GM19239 (cell line): ENCODE data around the gene SLC5A6.
"Not testable (repeated sequence)": the region's sequence is repeated elsewhere in the genome, so short reads cannot be mapped to it uniquely, and the experiment has no call there.

ENCODE experiments used
- DNase-seq: peaks from one replicate; pipeline ENCODE4 v3.0.0; 2011; ENCODE audit warnings: low spot score; ENCODE audit not compliant: insufficient read length
- FAIRE-seq: peaks from 2 replicates; lab custom pipeline; 2011; peaks lifted over from hg19 to GRCh38; lab: Jason Lieb, UNC

Gene SLC5A6

GRCh38 chr2:27208486-27209050, 3.5 kb downstream of the SLC5A6 start:
- FAIRE-seq (no peak), DNase-seq (no peak)

- FAIRE-seq (no peak), DNase-seq (no peak)
Observed at GRCh38 chr2:27206346-27206745, 5.7 kb downstream of the SLC5A6 start.

GRCh38 chr2:27205206-27205605, 6.9 kb downstream of the SLC5A6 start:
- FAIRE-seq (no peak), DNase-seq (no peak)

- FAIRE-seq (no peak), DNase-seq (no peak)
Observed at GRCh38 chr2:27204566-27204965, 7.5 kb downstream of the SLC5A6 start.

- no peak for DNase-seq
- FAIRE-seq = no peak
Observed at GRCh38 chr2:27203741-27204140, 8.3 kb downstream of the SLC5A6 start.

GRCh38 chr2:27202854-27203253, 9.2 kb downstream of the SLC5A6 start:
- FAIRE-seq = no peak
- DNase-seq = no peak

GRCh38 chr2:27201675-27202074, 10.4 kb downstream of the SLC5A6 start:
- no peak for DNase-seq

GRCh38 chr2:27199241-27199640, 12.8 kb downstream of the SLC5A6 start:
- FAIRE-seq = no peak
- no peak for DNase-seq

More at GRCh38 chr2:27201675-27202074, 10.4 kb downstream of the SLC5A6 start:
- FAIRE-seq = no peak

- no peak for FAIRE-seq
Observed at GRCh38 chr2:27198627-27199026, 13.4 kb downstream of the SLC5A6 start.

GRCh38 chr2:27198068-27198467, 14.0 kb downstream of the SLC5A6 start:
- not testable (repeated sequence) for FAIRE-seq, DNase-seq

More at GRCh38 chr2:27198627-27199026, 13.4 kb downstream of the SLC5A6 start:
- no peak for DNase-seq

GRCh38 chr2:27195799-27196198, 16.3 kb downstream of the SLC5A6 start:
- FAIRE-seq, DNase-seq: not testable (repeated sequence)

- no peak for FAIRE-seq
- no peak for DNase-seq
Observed at GRCh38 chr2:27194538-27195354, 17.3 kb downstream of the SLC5A6 start.

- DNase-seq (no peak), FAIRE-seq (peak; percentile 56)
Observed at GRCh38 chr2:27191070-27191829, 20.8 kb downstream of the SLC5A6 start.

GRCh38 chr2:27189989-27190388, 22.1 kb downstream of the SLC5A6 start:
- FAIRE-seq = no peak
- DNase-seq = no peak

- DNase-seq (no peak), FAIRE-seq (no peak)
Observed at GRCh38 chr2:27186613-27187345, 25.3 kb downstream of the SLC5A6 start.

- DNase-seq = no peak
- FAIRE-seq = no peak
Observed at GRCh38 chr2:27185331-27186026, 26.6 kb downstream of the SLC5A6 start.

GRCh38 chr2:27184115-27184514, 28.0 kb downstream of the SLC5A6 start:
- FAIRE-seq (no peak), DNase-seq (no peak)

- no peak for FAIRE-seq
- no peak for DNase-seq
Observed at GRCh38 chr2:27182346-27182745, 29.7 kb downstream of the SLC5A6 start.

- DNase-seq (no peak), FAIRE-seq (no peak)
Observed at GRCh38 chr2:27179344-27180000, 32.6 kb downstream of the SLC5A6 start.
